ENCODE data around the gene SCT. TPM values are rescaled to one million over a fixed set of nuclear protein-coding genes. Genes with fewer than 3 reads are reported as not detected.

SCT gene
- total and polyA plus RNA-seq, 2 donors (not counting 3 experiments of a cell fraction or from before 2014, with no cell fraction given): not detected

DNA sequence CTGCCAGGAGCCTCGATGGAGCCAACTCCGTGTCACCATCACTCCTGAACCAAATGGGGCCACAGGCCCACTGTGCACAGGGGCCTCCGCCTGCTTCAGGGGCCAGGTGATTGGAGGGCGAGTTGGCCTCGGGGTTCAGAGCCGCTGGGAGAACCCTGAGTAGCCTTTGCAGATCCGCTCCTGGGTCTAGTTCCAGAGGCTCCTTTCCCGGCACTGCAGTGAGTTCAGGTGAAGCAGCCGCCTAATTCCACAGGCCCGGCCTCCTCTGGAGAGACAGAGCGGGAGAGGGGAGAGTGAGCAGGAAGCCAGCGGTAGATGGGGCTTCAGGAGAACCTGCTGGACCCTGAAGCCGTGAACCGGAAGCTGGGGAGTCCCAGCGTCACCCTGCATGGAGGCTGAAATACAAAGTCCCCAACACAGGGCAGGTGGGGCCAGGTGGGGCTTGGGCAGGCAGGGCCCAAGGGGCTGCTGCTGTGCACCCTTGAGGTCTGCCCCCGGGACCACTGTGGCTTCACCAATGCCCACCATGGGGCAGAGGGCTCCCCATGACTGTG, 32.6 kb upstream of the SCT start:
- ChIA-PET CTCF (no interaction called here), POLR2A (no interaction called here)
- DNase-seq (ENCODE audit: low read depth, low spot score) (no peak), FAIRE-seq (no peak)
- no TSS peak for BruUV-seq (replicated peaks)
- dilution Hi-C loops (cut with MboI; ENCODE audit: extremely low pct_ligation_motif_present, low sequenced_read_pairs) (no loop called here), intact Hi-C loops (cut with micrococcal nuclease) (no loop called here)
- H3K27me3 ChIP-seq (ENCODE audit: control insufficient read depth in 2 of 2, insufficient read depth in 2 of 2, low read length in 2 of 2): no peaks in the 10 kb centered on the region
- no peak overlapping the region for H3K4me2 ChIP-seq (ENCODE audit: insufficient read depth, low read length)
- H3K36me3 ChIP-seq (ENCODE audit: control insufficient read depth in 2 of 2, extremely low read depth in 1 of 2, insufficient read depth in 2 of 2, low read length in 2 of 2): peaks cover 2 to 28% of the 10 kb centered on the region in 2 experiments
- H3K27ac ChIP-seq (ENCODE audit: insufficient read depth, low read depth, low read length): no peak overlapping the region
- H4K20me1 ChIP-seq (replicated peaks; ENCODE audit: control insufficient read depth, extremely low read depth, insufficient read depth, low read length): no peaks in the 10 kb centered on the region
- TF ChIP-seq, protein P1, sequence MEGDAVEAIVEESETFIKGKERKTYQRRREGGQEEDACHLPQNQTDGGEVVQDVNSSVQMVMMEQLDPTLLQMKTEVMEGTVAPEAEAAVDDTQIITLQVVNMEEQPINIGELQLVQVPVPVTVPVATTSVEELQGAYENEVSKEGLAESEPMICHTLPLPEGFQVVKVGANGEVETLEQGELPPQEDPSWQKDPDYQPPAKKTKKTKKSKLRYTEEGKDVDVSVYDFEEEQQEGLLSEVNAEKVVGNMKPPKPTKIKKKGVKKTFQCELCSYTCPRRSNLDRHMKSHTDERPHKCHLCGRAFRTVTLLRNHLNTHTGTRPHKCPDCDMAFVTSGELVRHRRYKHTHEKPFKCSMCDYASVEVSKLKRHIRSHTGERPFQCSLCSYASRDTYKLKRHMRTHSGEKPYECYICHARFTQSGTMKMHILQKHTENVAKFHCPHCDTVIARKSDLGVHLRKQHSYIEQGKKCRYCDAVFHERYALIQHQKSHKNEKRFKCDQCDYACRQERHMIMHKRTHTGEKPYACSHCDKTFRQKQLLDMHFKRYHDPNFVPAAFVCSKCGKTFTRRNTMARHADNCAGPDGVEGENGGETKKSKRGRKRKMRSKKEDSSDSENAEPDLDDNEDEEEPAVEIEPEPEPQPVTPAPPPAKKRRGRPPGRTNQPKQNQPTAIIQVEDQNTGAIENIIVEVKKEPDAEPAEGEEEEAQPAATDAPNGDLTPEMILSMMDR (IDR thresholded peaks at IDR 0.05; ENCODE audit: extremely low read depth in 1 of 2, insufficient read depth in 1 of 2, low read depth in 1 of 2, low read length in 2 of 2): no peak
- TF ChIP-seq FOS (IDR thresholded peaks at IDR 0.05; ENCODE audit: borderline replicate concordance, insufficient read depth, low read length) (no peak), POLR2AphosphoS5 (IDR thresholded peaks at IDR 0.05; ENCODE audit: insufficient read depth, low read depth, low read length) (no peak), EZH2 (IDR thresholded peaks at IDR 0.05; ENCODE audit: borderline replicate concordance, low read depth, low read length, severe bottlenecking) (no peak), JUN (IDR thresholded peaks at IDR 0.05; ENCODE audit: borderline replicate concordance, insufficient read depth, insufficient read length, low read depth) (no peak), POLR2A (IDR thresholded peaks at IDR 0.05; ENCODE audit: low read depth, low read length) (no peak)
- TF ChIP-seq, protein P2, sequence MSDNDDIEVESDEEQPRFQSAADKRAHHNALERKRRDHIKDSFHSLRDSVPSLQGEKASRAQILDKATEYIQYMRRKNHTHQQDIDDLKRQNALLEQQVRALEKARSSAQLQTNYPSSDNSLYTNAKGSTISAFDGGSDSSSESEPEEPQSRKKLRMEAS (IDR thresholded peaks at IDR 0.05; ENCODE audit: insufficient read depth, insufficient read length): no peak
- no peak overlapping the region for H3K9ac ChIP-seq (replicated peaks; ENCODE audit: extremely low read depth, insufficient read depth, low read length)
- no peaks in the 10 kb centered on the region for H3K9me3 ChIP-seq (replicated peaks; ENCODE audit: control insufficient read depth, insufficient read depth, low read length)
- no peak overlapping the region for H2AFZ ChIP-seq (ENCODE audit: low read depth, low read length)
- no peaks in the 10 kb centered on the region for H3K79me2 ChIP-seq (ENCODE audit: control insufficient read depth, insufficient read depth, low read length)
- no peaks in the 10 kb centered on the region for H3K9me1 ChIP-seq (replicated peaks; ENCODE audit: control insufficient read depth, extremely low read depth, insufficient read depth, low read length)
- H3K4me1 ChIP-seq (ENCODE audit: control insufficient read depth, extremely low read depth, insufficient read depth, low read length): no peaks in the 10 kb centered on the region
- no peak overlapping the region for H3K4me3 ChIP-seq (replicated peaks in 1 of 3; ENCODE audit: insufficient read depth in 1 of 3, low read depth in 1 of 3, low read length in 3 of 3)

Measured in endothelial cell of umbilical vein (primary cell).